Bronchial epithelial cell (primary cell): ENCODE results near the gene CLIC3. TPM values are rescaled to one million over a fixed set of nuclear protein-coding genes. Genes with fewer than 3 reads are reported as not detected.

ENCODE experiments used
- DNase-seq: peaks from one replicate; pipeline ENCODE4 v3.0.0-alpha.2; 2010; ENCODE audit warnings: low read depth
- FAIRE-seq: peaks from 2 replicates; lab custom pipeline; 2011; peaks lifted over from hg19 to GRCh38; lab: Jason Lieb, UNC
- H3K27me3 ChIP-seq: 2 replicates; pipeline ENCODE4 v1.5.1; 2011; ENCODE audit warnings: low read length; ENCODE audit not compliant: control insufficient read depth, insufficient read depth
- H3K36me3 ChIP-seq: 2 replicates; pipeline ENCODE4 v1.5.1; 2011; ENCODE audit warnings: low read length; ENCODE audit not compliant: control insufficient read depth, insufficient read depth
- H3K4me3 ChIP-seq: 2 replicates; pipeline ENCODE4 v1.5.1; 2011; ENCODE audit warnings: mild to moderate bottlenecking, low read depth, low read length, control low read depth
- total RNA-seq: library from RNA; depleted of rRNA; stranded (reverse); fragments of >200 nt; gene quantifications from 2 replicates; pipeline ENCODE4 v1.2.1, GENCODE V29; 2014
- TF ChIP-seq, protein P1 (sequence below): IDR thresholded peaks from 2 replicates; pipeline ENCODE4 v1.5.1; 2011; ENCODE audit warnings: mild to moderate bottlenecking, moderate library complexity, low read length, control low read depth, inconsistent platforms; ENCODE audit not compliant: insufficient read depth, severe bottlenecking

Gene CLIC3
- total RNA-seq, 1 donor from 2014 or later: 2.1 TPM

DNA sequence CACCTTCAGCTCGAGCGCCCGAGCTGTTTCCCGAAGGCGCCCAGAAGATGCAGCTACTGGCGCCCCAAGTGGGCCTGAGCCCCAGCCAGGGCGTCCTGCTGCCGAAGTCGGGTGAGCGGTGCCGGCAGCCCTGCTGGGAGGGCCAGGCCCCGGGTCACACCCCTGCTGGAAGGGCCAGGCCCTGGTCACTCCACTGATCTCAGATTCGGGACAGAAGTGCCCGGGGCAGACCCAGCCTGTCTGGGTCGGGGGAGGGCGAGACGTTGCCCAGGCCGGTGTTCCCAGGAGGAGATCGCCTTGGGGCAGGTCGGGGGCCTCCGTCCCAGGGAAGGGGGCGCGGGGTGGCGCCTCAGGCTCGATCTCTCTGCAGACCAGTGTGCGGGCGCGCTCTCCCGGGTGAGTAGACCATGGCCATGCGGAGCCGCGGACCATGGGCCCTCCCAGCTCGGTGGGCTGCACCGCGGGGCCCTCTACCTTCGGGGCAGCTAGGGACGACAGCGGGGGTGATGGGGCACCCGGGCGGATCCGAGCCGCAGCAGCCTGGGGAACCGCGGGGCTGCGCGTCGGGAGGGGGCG lies 11.3 kb downstream of the CLIC3 start:
- Histone ChIP-seq H3K4me3 (no peak overlapping the region), H3K36me3 (no peaks in the 10 kb centered on the region), H3K27me3 (peaks cover 10% of the 10 kb centered on the region)
- TF ChIP-seq, protein P1, sequence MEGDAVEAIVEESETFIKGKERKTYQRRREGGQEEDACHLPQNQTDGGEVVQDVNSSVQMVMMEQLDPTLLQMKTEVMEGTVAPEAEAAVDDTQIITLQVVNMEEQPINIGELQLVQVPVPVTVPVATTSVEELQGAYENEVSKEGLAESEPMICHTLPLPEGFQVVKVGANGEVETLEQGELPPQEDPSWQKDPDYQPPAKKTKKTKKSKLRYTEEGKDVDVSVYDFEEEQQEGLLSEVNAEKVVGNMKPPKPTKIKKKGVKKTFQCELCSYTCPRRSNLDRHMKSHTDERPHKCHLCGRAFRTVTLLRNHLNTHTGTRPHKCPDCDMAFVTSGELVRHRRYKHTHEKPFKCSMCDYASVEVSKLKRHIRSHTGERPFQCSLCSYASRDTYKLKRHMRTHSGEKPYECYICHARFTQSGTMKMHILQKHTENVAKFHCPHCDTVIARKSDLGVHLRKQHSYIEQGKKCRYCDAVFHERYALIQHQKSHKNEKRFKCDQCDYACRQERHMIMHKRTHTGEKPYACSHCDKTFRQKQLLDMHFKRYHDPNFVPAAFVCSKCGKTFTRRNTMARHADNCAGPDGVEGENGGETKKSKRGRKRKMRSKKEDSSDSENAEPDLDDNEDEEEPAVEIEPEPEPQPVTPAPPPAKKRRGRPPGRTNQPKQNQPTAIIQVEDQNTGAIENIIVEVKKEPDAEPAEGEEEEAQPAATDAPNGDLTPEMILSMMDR: no peak
- no peak for FAIRE-seq
- no peak for DNase-seq

DNA sequence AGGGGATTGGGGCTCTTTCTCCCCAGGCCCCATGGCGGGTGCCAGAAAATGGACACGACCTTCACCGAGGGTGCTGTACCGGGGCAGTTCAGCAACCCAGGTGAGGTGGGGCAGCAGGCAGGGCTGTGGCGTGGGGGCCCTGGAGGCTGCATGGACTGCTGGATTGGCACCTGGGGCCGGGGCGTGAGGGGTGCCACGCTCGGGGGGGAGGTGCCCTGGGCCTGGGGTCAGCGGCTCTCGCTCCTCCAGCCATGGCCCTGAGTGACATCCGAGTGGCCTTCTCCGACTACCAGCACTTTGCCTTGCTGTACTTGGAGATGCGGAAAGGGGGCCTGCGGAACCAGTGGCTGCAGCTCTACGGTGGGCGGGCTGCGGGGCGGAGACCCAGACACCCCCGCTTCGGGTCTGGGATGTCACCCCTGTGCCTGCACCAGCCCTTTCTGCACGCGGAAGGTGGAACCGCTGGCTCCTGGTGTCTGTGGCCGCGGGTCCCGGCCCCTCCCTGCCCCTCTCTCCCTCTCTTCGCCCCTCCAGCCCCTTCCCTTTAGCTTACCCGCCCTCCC lies 11.8 kb downstream of the CLIC3 start:
- DNase-seq (no peak), FAIRE-seq (no peak)
- Histone ChIP-seq H3K27me3 (peaks cover 10% of the 10 kb centered on the region), H3K4me3 (no peak overlapping the region), H3K36me3 (no peaks in the 10 kb centered on the region)
- TF ChIP-seq, protein P1: no peak

DNA sequence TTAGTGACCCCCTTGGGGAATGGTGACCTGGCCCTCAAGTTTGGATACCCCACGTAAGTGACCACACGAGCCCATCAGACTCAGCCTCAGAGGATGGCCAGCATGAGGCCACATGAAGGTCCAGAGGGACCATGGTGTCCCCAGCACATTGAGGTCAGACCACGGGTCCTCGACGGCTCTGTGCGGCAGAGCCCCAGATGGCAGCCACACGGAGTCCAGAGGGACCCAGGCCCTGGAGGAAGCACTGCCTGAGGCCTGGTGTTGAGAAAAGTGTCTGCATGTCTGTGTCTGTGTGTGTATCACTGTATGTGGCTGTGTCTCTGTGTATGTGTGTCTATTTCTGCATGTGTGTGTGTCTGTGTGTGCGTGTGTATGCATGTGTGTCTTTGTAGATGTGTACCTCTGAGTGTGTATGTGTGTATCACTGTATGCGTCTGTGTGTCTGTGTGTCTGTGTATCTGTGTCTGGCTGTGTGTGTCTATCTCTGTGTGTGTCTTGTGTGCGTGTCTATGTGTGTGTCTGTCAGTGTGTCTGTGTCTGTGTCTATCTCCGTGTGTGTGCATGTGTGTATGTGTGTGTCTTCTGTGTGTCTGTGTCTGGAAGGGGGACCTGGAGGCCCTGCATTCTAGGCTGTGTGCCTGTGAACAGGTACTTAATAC lies 12.6 kb downstream of the CLIC3 start:
- DNase-seq (no peak), FAIRE-seq (peak; percentile 95)
- no peaks in the 10 kb centered on the region for H3K36me3 ChIP-seq
- TF ChIP-seq, protein P1: no peak
- no peak overlapping the region for H3K4me3 ChIP-seq
- peaks cover 10% of the 10 kb centered on the region for H3K27me3 ChIP-seq

DNA sequence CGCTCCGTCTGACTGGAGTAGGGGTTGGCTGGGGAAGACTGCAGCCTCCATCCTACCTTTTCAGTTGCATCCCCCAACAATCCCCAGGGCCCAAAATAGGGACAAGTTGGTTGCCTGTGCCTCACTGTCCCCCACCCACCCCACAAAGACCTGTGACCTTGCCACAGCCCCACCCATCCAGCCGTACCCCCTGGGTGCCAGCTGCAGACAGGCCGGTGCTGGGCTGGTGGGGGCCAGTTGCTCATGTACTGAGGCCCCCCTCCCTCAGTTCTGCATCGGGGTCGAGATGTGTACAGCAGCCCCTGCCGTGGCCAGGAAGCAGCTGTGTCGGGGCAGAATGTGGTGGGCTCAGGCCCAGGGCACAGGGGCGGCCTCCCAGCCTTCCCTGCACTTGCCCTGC lies 13.2 kb downstream of the CLIC3 start:
- DNase-seq (no peak), FAIRE-seq (no peak)
- no peaks in the 10 kb centered on the region for H3K36me3 ChIP-seq
- TF ChIP-seq, protein P1: no peak
- peaks cover 10% of the 10 kb centered on the region for H3K27me3 ChIP-seq
- H3K4me3 ChIP-seq: no peak overlapping the region

DNA sequence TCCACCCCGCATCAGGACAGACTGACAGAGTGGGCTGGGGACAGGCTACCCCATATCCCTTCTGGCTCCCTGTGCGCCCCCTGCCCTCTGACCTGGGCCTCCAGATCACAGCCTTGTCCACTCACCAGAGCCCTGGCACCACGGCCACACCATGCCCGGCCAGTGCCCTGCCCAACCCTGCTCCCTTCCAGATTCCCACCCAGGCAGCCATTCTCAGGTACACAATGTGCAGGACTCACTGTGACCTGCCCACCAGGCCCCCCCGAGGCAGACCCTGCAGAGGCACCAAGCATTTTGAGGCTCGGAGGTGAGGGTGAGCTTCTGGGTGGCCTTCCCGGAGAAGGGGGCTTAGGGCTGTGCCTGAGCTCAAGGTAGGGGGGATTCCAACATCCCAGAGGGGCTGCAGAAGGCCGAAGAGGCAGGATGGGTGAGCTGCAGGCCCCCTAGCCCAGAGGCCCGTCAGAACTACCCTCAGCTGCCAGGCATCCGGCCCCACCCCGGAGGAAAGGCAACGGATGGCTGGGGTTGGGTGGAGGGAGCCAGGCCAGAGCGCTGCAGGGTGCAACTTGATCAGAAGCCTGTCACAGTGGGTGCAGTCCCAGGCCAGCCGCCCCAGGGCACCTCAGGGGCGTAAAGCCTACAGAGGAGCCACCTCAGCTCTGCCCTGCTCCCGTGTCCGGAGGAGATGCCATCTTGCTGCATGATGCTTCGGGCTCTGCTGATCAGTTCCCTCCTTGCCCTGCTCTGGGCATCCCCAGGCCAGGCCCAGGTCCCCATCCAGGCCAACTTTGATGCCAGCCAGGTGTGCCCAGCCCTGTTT lies 13.9 kb downstream of the CLIC3 start, which contains the start of gene LCNL1:
Gene LCNL1 (plus strand): TSS at position 762 of the 820 bp plus-strand sequence. CDS start 594 bp downstream, outside the sequence.
- FAIRE-seq: no peak

More for the DNA sequence above, 13.9 kb downstream of the CLIC3 start, which contains the start of gene LCNL1:
- no peak for DNase-seq
- TF ChIP-seq, protein P1: no peak
- Histone ChIP-seq H3K4me3 (no peak within 1 kb of the TSS), H3K36me3 (no peaks in the 10 kb centered on the region), H3K27me3 (peaks cover 10% of the 10 kb centered on the region)
